Activated CD4-positive, alpha-beta memory T cell treated with anti-CD3 and anti-CD28 coated beads for 36 hours (primary cell): Measurements from ENCODE around the gene MC2R. TPM values are rescaled to one million over a fixed set of nuclear protein-coding genes. Genes with fewer than 3 reads are reported as not detected.
"Not testable (repeated sequence)": the region's sequence is repeated elsewhere in the genome, so short reads cannot be mapped to it uniquely, and the experiment has no call there.

Experiments used
- CTCF ChIA-PET: fragments of 350-600 bp; sonication (Branson Sonifier 250); formaldehyde crosslinking; loops from one replicate; lab custom pipeline; 2021; ENCODE audit warnings: antibody characterized with exemption, inconsistent platforms; lab: Charles Lee
- POLR2A ChIA-PET: fragments of 350-600 bp; sonication (Branson Sonifier 250); formaldehyde crosslinking; loops from one replicate; lab custom pipeline; 2021; ENCODE audit warnings: antibody characterized with exemption; lab: Charles Lee
- DNase-seq: peaks from one replicate; pipeline ENCODE4 v3.0.0-alpha.2; 2020
- H3K27ac Mint-ChIP-seq: one replicate; pipeline ENCODE4 v1.8.0; 2021; ENCODE audit warnings: mixed read lengths
- H3K27me3 Mint-ChIP-seq: one replicate; pipeline ENCODE4 v1.8.0; 2021; ENCODE audit warnings: mixed read lengths
- H3K36me3 Mint-ChIP-seq: one replicate; pipeline ENCODE4 v1.8.0; 2021; ENCODE audit warnings: mixed read lengths
- H3K4me1 Mint-ChIP-seq: one replicate; pipeline ENCODE4 v1.8.0; 2021; ENCODE audit warnings: low read depth, mixed read lengths
- H3K4me3 Mint-ChIP-seq: one replicate; pipeline ENCODE4 v1.8.0; 2021; ENCODE audit warnings: mild to moderate bottlenecking, mixed read lengths
- H3K9me3 Mint-ChIP-seq: one replicate; pipeline ENCODE4 v1.8.0; 2021; ENCODE audit warnings: mixed read lengths
- intact Hi-C: fragments of 100-400 bp; cut with micrococcal nuclease; formaldehyde crosslinking; loops from one replicate; pipeline ENCODE4 v1.15.1; 2023
- total RNA-seq, 2 experiments: library from RNA; stranded (reverse); gene quantifications; one replicate each; pipeline ENCODE4 v1.2.3, GENCODE V29; 2021

The MC2R gene
- total RNA-seq, 2 experiments from 2014 or later = not detected

DNA sequence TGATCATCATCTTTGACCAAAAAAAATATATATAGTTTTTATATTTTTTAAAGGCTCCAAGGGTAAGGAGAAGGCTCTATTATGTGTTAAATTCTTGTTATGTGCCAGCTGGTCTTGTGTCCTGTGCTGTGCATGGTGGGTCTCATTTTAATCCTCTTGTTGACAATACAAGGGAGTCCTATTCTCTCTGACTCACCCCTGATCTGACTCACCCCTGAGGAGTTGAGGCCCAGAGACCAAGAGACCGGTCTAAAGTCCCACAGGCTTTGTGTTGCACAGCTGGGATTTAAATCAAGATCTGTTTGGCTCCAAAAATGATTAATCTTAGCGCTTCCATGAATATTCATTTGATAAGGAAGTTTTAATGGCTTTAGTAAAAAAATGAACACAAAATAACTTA is 25.7 kb downstream of the MC2R start:
- no peak for DNase-seq
- CTCF ChIA-PET = no interaction called here
- intact Hi-C loops = no loop called here
- H3K27ac Mint-ChIP-seq = no peak overlapping the region
- H3K4me3 Mint-ChIP-seq = no peak overlapping the region
- H3K27me3 Mint-ChIP-seq = peaks cover 25% of the 10 kb centered on the region
- no peaks in the 10 kb centered on the region for H3K36me3 Mint-ChIP-seq
- H3K9me3 Mint-ChIP-seq = no peaks in the 10 kb centered on the region
- H3K4me1 Mint-ChIP-seq = no peaks in the 10 kb centered on the region
- POLR2A ChIA-PET = no interaction called here

DNA sequence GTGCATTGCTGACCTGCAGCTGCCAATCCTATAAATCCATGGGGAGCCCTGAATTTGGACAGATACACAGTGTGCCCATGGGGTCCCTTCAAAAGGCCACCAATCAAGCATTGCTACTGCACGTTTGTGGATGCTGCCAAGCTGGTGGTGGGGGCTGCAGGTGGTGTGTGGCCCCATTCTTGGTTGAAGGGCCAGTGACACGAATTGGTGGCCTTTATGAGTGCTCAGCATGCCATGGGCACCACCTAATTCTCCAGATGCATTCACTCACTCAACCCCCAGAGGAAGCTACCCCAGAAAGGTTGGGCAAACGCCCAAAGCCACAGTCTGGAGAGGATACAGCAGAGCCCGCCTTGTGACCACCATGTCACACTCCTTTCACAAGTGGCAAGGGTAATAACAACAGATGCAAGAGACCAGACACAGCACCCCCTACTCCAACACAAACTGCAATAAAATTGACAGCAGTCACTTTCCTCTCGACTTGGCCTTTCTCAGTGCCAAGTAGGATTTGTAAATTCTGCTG is 27.1 kb downstream of the MC2R start:
- no peak for DNase-seq
- Mint-ChIP-seq H3K9me3 (no peaks in the 10 kb centered on the region), H3K4me3 (no peak overlapping the region), H3K27ac (no peak overlapping the region), H3K4me1 (no peaks in the 10 kb centered on the region), H3K36me3 (no peaks in the 10 kb centered on the region), H3K27me3 (peaks cover 25% of the 10 kb centered on the region)
- ChIA-PET POLR2A (no interaction called here), CTCF (no interaction called here)
- intact Hi-C loops = no loop called here

DNA sequence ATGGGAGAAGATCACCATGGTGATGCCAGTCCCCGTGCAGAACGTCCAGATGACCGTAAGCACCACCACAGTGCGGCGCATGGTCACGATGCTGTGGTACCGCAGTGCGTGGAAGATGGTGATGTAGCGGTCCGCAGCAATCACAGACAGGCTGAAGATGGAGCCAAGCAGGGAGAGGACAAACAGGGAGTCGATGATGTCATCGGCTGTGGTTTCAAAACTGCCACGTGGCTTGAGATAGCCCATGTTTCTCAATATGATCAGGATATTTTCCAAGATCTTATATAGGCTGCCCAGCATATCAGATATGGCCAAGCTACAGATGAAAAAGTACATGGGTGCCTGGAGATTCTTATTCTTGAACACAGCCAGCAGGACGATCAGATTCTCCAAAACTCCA is 30.3 kb downstream of the MC2R start:
- ChIA-PET POLR2A (no interaction called here), CTCF (no interaction called here)
- H3K27me3 Mint-ChIP-seq = peaks cover 15% of the 10 kb centered on the region
- H3K9me3 Mint-ChIP-seq = no peaks in the 10 kb centered on the region
- no peaks in the 10 kb centered on the region for H3K4me1 Mint-ChIP-seq
- intact Hi-C loops = no loop called here
- no peak for DNase-seq
- no peaks in the 10 kb centered on the region for H3K36me3 Mint-ChIP-seq
- no peak overlapping the region for H3K27ac Mint-ChIP-seq
- H3K4me3 Mint-ChIP-seq = no peak overlapping the region

DNA sequence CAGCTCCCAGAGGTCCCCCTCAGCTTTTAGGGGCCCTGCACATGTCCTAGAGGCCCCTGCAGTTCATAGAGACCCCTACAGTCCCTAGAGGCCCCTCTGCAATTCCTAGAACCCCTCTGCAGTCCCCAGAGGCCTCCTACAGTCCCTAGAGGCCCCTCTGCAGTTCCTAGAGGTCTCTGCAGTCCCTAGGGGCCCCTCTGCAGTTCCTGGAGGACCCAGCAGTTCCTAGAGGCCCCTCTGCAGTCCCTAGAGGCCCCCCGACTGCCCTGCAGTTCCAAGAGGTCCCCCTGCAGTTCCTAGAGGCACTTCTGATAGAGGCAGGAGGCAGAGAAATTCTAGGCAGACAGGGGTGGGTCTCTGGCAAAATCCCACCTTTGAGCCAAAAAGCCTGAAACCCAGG is 35.4 kb downstream of the MC2R start:
- POLR2A ChIA-PET = no interaction called here
- CTCF ChIA-PET = no interaction called here
- H3K36me3 Mint-ChIP-seq = no peaks in the 10 kb centered on the region
- H3K9me3 Mint-ChIP-seq = no peaks in the 10 kb centered on the region
- DNase-seq = no peak
- H3K4me1 Mint-ChIP-seq = no peaks in the 10 kb centered on the region
- no peak overlapping the region for H3K27ac Mint-ChIP-seq
- H3K27me3 Mint-ChIP-seq = peaks cover 4% of the 10 kb centered on the region
- H3K4me3 Mint-ChIP-seq = no peak overlapping the region
- intact Hi-C loops = no loop called here

DNA sequence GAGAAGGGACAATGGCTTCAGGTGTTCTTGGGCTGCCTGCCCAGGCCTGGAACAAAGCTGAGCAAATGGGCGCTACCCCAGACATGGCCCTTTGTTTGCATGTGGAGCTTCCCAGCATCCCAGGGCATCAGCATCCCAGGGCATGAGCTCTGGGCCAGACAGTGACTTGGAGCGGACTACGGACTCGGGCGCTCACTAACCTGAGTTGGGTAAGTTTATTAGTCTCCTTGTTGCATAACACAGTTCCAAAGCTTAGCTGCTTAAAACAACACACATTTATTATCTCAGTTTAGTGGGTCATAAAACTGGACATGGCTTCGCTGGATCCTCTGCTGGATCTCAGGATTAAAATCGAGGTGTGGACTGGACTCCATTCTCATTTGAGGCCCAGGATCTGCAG is 35.8 kb downstream of the MC2R start:
- no peaks in the 10 kb centered on the region for H3K9me3 Mint-ChIP-seq
- ChIA-PET CTCF (interaction anchor here (0.7 kb wide), 1 partner anchor 16 kb away, joined by 3 read pairs; no protein-coding TSS in a partner anchor), POLR2A (no interaction called here)
- DNase-seq = no peak
- no peaks in the 10 kb centered on the region for H3K36me3 Mint-ChIP-seq
- no peaks in the 10 kb centered on the region for H3K27me3 Mint-ChIP-seq
- no peak overlapping the region for H3K4me3 Mint-ChIP-seq
- intact Hi-C loops = no loop called here
- no peak overlapping the region for H3K27ac Mint-ChIP-seq
- no peaks in the 10 kb centered on the region for H3K4me1 Mint-ChIP-seq

DNA sequence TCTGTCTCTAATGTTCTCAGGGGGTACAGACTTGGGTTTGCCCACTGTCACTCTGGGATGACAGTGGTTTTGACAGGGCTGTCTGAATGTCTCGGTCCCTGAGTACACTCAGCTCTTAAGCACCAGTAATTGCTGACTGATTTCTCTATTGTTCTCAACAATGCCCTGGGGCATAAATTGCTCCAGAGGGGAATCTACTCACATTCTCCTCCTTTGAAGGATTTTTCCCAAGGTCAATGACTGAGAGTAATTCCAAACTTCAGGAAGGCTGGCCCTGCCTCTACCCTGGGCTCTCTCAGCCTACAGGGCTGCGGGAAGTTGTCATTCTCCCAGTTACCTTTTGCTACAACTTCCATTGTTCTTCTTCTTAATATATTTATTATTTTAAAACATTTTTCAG is 36.5 kb downstream of the MC2R start:
- no peaks in the 10 kb centered on the region for H3K9me3 Mint-ChIP-seq
- no peaks in the 10 kb centered on the region for H3K27me3 Mint-ChIP-seq
- POLR2A ChIA-PET = no interaction called here
- no peak for DNase-seq
- H3K36me3 Mint-ChIP-seq = no peaks in the 10 kb centered on the region
- no peak overlapping the region for H3K4me3 Mint-ChIP-seq
- H3K27ac Mint-ChIP-seq = no peak overlapping the region
- H3K4me1 Mint-ChIP-seq = no peaks in the 10 kb centered on the region
- CTCF ChIA-PET = interaction anchor here (0.7 kb wide), 1 partner anchor 16 kb away, joined by 3 read pairs; no protein-coding TSS in a partner anchor
- intact Hi-C loops = no loop called here

DNA sequence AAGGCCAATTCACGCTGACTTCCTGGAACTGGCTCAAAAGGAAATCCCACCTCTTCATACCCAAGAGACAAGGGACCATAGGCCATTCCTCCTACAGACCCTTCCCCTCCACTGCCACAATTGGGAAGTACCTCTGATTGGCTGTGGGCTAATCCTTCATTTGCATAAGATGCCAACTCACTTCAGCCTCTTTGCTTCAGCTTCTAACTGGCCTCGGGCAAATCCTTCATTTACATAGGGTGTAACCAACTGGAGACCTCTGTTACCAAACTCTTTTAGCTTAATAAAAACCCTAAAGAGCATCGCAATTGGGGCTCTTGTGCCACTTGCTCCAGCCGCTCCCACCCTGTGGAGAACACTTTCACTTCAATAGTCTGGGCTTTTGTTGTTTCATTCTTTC is 38.2 kb downstream of the MC2R start:
- CTCF ChIA-PET = no interaction called here
- no peak overlapping the region for H3K27ac Mint-ChIP-seq
- no peaks in the 10 kb centered on the region for H3K9me3 Mint-ChIP-seq
- H3K4me1 Mint-ChIP-seq = no peaks in the 10 kb centered on the region
- intact Hi-C loops = no loop called here
- no peaks in the 10 kb centered on the region for H3K36me3 Mint-ChIP-seq
- no peak for DNase-seq
- no peaks in the 10 kb centered on the region for H3K27me3 Mint-ChIP-seq
- POLR2A ChIA-PET = no interaction called here
- no peak overlapping the region for H3K4me3 Mint-ChIP-seq

DNA sequence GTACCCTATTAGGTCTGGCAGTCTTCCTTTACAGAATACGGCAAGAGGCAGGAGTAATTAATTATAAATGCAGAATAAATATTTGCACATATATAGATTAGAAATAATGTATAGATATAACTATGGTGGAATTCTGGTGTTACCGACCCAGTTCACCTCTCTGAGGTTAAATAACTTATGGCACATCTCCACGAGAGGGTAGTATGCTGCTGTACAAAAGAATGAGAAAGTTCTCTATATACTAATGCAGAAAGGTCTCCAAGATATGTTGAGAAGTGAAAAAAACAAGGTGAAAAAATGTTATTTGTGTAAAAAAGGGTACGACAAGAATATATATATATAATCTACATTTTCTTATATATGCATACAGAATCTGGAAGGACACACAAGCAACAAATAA is 40.8 kb downstream of the MC2R start:
- CTCF ChIA-PET = no interaction called here
- no peak for DNase-seq
- no peaks in the 10 kb centered on the region for H3K9me3 Mint-ChIP-seq
- no peaks in the 10 kb centered on the region for H3K36me3 Mint-ChIP-seq
- no peak overlapping the region for H3K4me3 Mint-ChIP-seq
- POLR2A ChIA-PET = no interaction called here
- H3K4me1 Mint-ChIP-seq = no peaks in the 10 kb centered on the region
- peaks cover 12% of the 10 kb centered on the region for H3K27me3 Mint-ChIP-seq
- intact Hi-C loops = no loop called here
- no peak overlapping the region for H3K27ac Mint-ChIP-seq

DNA sequence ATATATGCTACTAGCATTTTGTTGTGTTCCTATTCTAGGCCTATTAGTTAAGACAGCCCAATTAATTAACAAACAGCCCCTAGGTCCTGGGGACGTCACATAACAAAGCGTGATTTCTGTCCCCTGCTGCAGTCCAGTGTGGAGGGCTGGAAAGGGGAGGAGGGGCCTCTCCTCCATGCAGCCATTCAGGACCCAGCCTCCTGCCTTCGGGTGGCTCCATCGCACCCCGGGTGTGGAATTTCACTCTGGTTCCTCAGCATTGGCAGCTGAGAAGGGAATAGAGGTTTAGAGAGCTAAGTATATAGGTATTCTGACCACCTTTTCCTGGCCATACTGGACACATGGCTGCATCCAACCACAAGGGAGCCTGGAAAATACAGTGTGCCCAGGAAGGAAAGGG is 42.4 kb downstream of the MC2R start:
- H3K4me1 Mint-ChIP-seq = no peaks in the 10 kb centered on the region
- DNase-seq = no peak
- H3K27ac Mint-ChIP-seq = no peak overlapping the region
- CTCF ChIA-PET = no interaction called here
- H3K36me3 Mint-ChIP-seq = no peaks in the 10 kb centered on the region
- H3K27me3 Mint-ChIP-seq = peaks cover 22% of the 10 kb centered on the region
- POLR2A ChIA-PET = no interaction called here
- intact Hi-C loops = no loop called here
- no peaks in the 10 kb centered on the region for H3K9me3 Mint-ChIP-seq
- no peak overlapping the region for H3K4me3 Mint-ChIP-seq

DNA sequence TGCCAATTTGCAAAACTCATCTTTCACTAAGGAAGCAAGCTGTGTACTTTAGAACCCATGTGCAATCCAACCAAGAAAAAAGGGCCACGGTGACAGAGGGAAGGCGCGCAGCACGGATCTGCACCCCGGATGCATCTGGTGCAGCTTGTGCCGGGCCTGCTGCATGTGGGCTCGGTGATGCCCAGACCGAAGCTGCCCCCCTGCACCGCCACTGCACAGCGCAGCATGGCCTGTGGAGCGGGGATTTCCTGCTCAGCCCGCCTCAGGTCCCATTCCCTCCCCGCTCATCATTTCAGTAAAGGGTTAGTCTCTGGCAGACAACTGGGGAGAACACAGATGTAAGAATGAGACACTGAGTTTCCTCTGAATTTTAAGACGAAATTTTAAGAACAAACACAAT is 43.0 kb downstream of the MC2R start:
- Mint-ChIP-seq H3K27me3 (peaks cover 25% of the 10 kb centered on the region), H3K27ac (no peak overlapping the region), H3K9me3 (no peaks in the 10 kb centered on the region), H3K4me3 (no peak overlapping the region), H3K4me1 (no peaks in the 10 kb centered on the region), H3K36me3 (no peaks in the 10 kb centered on the region)
- CTCF ChIA-PET = no interaction called here
- DNase-seq = no peak
- intact Hi-C loops = no loop called here
- POLR2A ChIA-PET = no interaction called here

DNA sequence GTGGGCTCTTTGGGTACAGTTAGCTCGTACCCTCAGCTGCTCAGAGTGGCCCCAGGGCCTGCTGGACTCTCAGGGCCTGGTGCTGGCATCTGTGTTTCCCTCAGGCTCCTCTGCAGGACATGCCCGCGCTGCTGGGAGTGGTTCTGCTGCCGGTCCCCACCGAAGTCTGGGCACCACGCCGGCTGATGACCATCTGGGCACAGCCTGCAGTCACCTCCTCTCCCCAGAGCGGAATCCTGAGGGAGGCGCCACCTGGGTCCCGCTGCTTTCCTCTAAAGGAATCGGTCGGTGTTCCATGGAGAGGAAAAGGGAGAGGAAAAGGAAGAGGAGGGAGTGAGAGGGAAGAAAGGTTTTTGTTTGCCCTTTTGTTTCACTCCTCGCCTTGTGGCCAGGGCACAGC is 43.6 kb downstream of the MC2R start:
- Mint-ChIP-seq H3K36me3 (no peaks in the 10 kb centered on the region), H3K4me3 (no peak overlapping the region), H3K4me1 (no peaks in the 10 kb centered on the region), H3K27me3 (peaks cover 28% of the 10 kb centered on the region), H3K9me3 (no peaks in the 10 kb centered on the region), H3K27ac (no peak overlapping the region)
- no peak for DNase-seq
- POLR2A ChIA-PET = no interaction called here
- CTCF ChIA-PET = no interaction called here
- intact Hi-C loops = no loop called here

DNA sequence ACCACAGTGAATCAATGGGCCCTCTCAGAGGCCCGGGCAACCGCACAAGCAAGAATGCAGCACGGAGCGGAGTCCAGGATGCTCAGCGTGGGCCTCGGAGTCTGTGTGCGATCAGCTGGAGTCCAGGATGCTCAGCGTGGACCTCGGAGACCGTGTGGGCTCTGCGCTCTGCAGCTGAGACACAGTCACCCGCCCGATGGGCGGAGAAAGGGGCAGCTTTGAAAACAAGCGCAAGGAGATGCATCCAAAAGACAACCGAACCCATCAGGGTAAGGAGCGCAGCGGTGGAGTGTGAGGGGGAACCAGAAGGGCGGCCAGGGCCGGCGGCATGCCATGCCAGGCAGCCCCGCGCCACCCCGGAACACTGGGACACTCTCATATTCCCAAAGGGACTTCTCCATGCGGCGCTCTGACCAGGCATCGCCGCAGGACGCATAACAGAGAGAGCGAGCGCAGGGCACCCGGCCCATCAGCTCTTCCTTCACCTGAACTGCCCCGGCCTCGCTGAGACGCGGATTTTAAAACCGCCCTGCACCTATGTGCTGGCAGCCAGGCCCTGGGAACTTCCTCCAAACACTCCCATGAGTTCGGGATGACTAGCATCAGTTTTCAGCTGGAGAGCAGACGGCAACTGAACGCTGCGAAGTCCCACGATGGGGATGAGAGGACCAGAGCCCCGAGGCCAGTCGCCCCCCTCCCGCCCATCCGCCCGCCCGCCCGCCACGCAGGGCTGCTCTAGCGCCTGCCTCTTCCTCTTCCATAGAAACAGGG is 46.6 kb downstream of the MC2R start:
- H3K4me1 Mint-ChIP-seq = no peaks in the 10 kb centered on the region
- intact Hi-C loops = no loop called here
- no peak overlapping the region for H3K27ac Mint-ChIP-seq
- POLR2A ChIA-PET = no interaction called here
- no peaks in the 10 kb centered on the region for H3K36me3 Mint-ChIP-seq
- no peak overlapping the region for H3K4me3 Mint-ChIP-seq
- CTCF ChIA-PET = no interaction called here
- H3K9me3 Mint-ChIP-seq = no peaks in the 10 kb centered on the region
- H3K27me3 Mint-ChIP-seq = peaks cover 42% of the 10 kb centered on the region
- no peak for DNase-seq

DNA sequence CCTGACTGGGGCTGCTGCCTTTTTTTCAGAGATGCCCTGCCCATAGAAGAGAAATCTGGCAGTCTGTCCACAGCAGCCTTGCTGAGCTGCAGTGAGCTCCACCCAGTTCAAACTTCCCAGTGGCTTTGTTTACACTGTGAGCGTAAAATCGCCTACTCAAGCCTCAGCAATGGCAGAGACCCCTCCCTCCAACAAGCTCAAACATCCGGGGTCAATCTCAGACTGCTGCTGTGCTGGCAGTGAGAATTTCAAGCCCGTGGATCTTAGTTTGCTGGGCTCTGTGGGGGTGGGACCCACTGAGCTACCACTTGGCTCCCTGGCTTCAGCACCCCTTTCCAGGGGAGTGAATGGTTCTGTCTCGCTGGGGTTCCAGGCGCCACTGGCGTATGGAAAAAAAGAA is 52.4 kb downstream of the MC2R start:
- DNase-seq, H3K36me3 Mint-ChIP-seq, H3K4me1 Mint-ChIP-seq, H3K27ac Mint-ChIP-seq, H3K4me3 Mint-ChIP-seq, POLR2A ChIA-PET, intact Hi-C loops, CTCF ChIA-PET: not testable (repeated sequence)
- Mint-ChIP-seq H3K27me3 (peaks cover 33% of the 10 kb centered on the region), H3K9me3 (peaks cover 13% of the 10 kb centered on the region)
